ENCODE measurements around the gene PHF21A.

Gene PHF21A

GRCh38 chr11:45939836-45940235, 181.4 kb downstream of the PHF21A start:
- Histone ChIP-seq H2AFZ (ENCODE audit: low read depth, low read length) (no peak overlapping the region), H3K9me3 (ENCODE audit: insufficient read depth, low read length, severe bottlenecking) (no peaks in the 10 kb centered on the region), H3K4me1 (ENCODE audit: insufficient read depth, low read length) (no peaks in the 10 kb centered on the region), H3K79me2 (ENCODE audit: insufficient read depth, low read length) (no peaks in the 10 kb centered on the region), H4K20me1 (ENCODE audit: insufficient read depth, low read length) (no peaks in the 10 kb centered on the region), H3K4me2 (ENCODE audit: insufficient read depth, low read length) (no peak overlapping the region), H3K9ac (ENCODE audit: low read depth, low read length) (no peak overlapping the region), H3K4me3 (ENCODE audit: low read depth in 1 of 2, low read length in 2 of 2) (no peak overlapping the region), H3K27ac (ENCODE audit: low read length) (no peak overlapping the region), H3K27me3 (ENCODE audit: insufficient read depth, low read length, poor library complexity) (no peaks in the 10 kb centered on the region), H3K36me3 (ENCODE audit: insufficient read depth, low read length) (peaks cover 33% of the 10 kb centered on the region)
- DNase-seq (no peak), ATAC-seq (ENCODE audit: insufficient read depth, low read depth) (no peak)
- TF ChIP-seq CTCF (IDR thresholded peaks at IDR 0.05; ENCODE audit: borderline replicate concordance, extremely low read depth, low read length, poor library complexity, severe bottlenecking), result no peak
- TF ChIP-seq EZH2 (IDR thresholded peaks at IDR 0.05; ENCODE audit: borderline replicate concordance, low read depth, low read length, severe bottlenecking), result no peak

- no peak overlapping the region for H2AFZ ChIP-seq (ENCODE audit: low read depth, low read length)
- no peak overlapping the region for H3K4me2 ChIP-seq (ENCODE audit: insufficient read depth, low read length)
- H3K36me3 ChIP-seq (ENCODE audit: insufficient read depth, low read length), result peaks cover 50% of the 10 kb centered on the region
- no peak for TF ChIP-seq EZH2 (IDR thresholded peaks at IDR 0.05; ENCODE audit: borderline replicate concordance, low read depth, low read length, severe bottlenecking)
- no peak for TF ChIP-seq CTCF (IDR thresholded peaks at IDR 0.05; ENCODE audit: borderline replicate concordance, extremely low read depth, low read length, poor library complexity, severe bottlenecking)
- H3K4me1 ChIP-seq (ENCODE audit: insufficient read depth, low read length), result no peaks in the 10 kb centered on the region
- ATAC-seq (ENCODE audit: insufficient read depth, low read depth), result no peak
- H3K9me3 ChIP-seq (ENCODE audit: insufficient read depth, low read length, severe bottlenecking), result no peaks in the 10 kb centered on the region
- no peak overlapping the region for H3K4me3 ChIP-seq (ENCODE audit: low read depth in 1 of 2, low read length in 2 of 2)
- H4K20me1 ChIP-seq (ENCODE audit: insufficient read depth, low read length), result no peaks in the 10 kb centered on the region
- H3K79me2 ChIP-seq (ENCODE audit: insufficient read depth, low read length), result no peaks in the 10 kb centered on the region
- no peak for DNase-seq
- no peaks in the 10 kb centered on the region for H3K27me3 ChIP-seq (ENCODE audit: insufficient read depth, low read length, poor library complexity)
- no peak overlapping the region for H3K27ac ChIP-seq (ENCODE audit: low read length)
- no peak overlapping the region for H3K9ac ChIP-seq (ENCODE audit: low read depth, low read length)
Observed at GRCh38 chr11:45937916-45938315, 183.3 kb downstream of the PHF21A start.

- no peaks in the 10 kb centered on the region for H3K4me1 ChIP-seq (ENCODE audit: insufficient read depth, low read length)
- no peaks in the 10 kb centered on the region for H3K79me2 ChIP-seq (ENCODE audit: insufficient read depth, low read length)
- no peak overlapping the region for H3K27ac ChIP-seq (ENCODE audit: low read length)
- ATAC-seq (ENCODE audit: insufficient read depth, low read depth) (no peak), DNase-seq (no peak)
- H3K4me2 ChIP-seq (ENCODE audit: insufficient read depth, low read length), result no peak overlapping the region
- TF ChIP-seq EZH2 (IDR thresholded peaks at IDR 0.05; ENCODE audit: borderline replicate concordance, low read depth, low read length, severe bottlenecking), result no peak
- TF ChIP-seq CTCF (IDR thresholded peaks at IDR 0.05; ENCODE audit: borderline replicate concordance, extremely low read depth, low read length, poor library complexity, severe bottlenecking), result no peak
- no peak overlapping the region for H2AFZ ChIP-seq (ENCODE audit: low read depth, low read length)
- peaks cover 59% of the 10 kb centered on the region for H3K36me3 ChIP-seq (ENCODE audit: insufficient read depth, low read length)
- no peak overlapping the region for H3K9ac ChIP-seq (ENCODE audit: low read depth, low read length)
- H4K20me1 ChIP-seq (ENCODE audit: insufficient read depth, low read length), result no peaks in the 10 kb centered on the region
- H3K27me3 ChIP-seq (ENCODE audit: insufficient read depth, low read length, poor library complexity), result no peaks in the 10 kb centered on the region
- no peak overlapping the region for H3K4me3 ChIP-seq (ENCODE audit: low read depth in 1 of 2, low read length in 2 of 2)
- no peaks in the 10 kb centered on the region for H3K9me3 ChIP-seq (ENCODE audit: insufficient read depth, low read length, severe bottlenecking)
Observed at GRCh38 chr11:45936511-45937054, 184.7 kb downstream of the PHF21A start.

Data from DND-41 (cell line).